HS-5 (cell line): Measurements from ENCODE around the gene RPH3AL.

Source experiments
- DNase-seq: peaks from one replicate; pipeline ENCODE4 v3.0.0-alpha.2; 2012; ENCODE audit warnings: low read depth

RPH3AL gene, protein sequence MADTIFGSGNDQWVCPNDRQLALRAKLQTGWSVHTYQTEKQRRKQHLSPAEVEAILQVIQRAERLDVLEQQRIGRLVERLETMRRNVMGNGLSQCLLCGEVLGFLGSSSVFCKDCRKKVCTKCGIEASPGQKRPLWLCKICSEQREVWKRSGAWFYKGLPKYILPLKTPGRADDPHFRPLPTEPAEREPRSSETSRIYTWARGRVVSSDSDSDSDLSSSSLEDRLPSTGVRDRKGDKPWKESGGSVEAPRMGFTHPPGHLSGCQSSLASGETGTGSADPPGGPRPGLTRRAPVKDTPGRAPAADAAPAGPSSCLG

DNA sequence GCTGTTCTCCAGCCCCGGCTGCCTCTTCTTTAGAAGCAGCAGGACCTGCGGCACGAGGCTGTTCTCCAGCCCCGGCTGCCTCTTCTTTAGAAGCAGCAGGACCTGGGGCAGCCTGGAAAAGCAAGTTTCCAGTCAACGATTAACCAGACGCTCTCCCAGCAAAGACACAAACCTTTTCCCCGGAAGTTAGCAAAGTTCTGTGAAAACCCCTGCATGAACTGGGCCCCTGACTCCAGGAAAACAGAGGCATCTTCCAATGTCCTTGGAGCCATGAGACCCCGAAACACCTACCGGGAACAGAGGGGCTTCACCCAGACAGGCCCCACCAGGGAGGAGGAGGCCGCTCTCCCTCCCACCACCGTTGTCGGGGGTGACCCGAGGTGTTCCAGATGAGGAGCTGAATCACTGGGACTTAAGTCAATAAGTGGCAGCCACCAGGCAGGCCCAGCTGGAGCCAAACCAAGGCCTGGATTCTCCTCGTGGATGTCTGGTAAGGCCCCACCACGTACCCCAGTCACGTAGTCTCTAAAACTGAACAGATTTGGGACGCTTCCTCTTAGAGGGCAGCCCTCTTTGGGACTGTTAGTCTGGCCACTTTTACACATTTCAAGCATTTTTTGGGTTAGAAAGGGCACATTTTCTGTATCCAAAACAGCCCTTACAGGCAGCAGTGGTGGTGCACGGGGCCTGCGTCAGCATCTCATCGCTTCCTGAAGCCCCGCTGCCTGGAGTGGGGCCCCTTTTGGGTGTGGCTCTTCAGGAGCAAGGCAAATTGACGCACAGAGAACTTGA is at the start of gene RPH3AL:
TSS of gene RPH3AL (minus strand) at position 387 of the 792 bp plus-strand sequence. CDS start 25,264 bp downstream, outside the sequence.
- DNase-seq, result no peak

DNA sequence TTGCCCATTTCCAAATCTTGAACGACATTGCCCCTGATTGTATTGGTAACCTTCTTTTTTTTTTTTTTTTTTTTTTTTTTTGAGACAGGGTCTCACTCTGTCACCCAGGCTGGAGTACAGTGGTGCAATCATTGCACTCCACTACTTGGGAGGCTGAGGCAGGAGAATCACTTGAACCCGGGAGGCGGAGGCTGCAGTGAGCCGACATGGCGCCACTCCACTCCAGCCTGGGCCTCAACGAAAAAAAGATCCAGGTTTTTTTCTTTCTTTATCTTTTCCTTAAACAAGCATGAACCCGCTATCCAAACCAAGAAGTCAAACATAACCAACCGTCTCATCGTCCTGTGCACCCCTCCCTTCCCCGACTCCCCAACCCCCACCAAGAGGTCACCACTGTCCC is 47.6 kb upstream of the RPH3AL start:
- DNase-seq, result no peak

DNA sequence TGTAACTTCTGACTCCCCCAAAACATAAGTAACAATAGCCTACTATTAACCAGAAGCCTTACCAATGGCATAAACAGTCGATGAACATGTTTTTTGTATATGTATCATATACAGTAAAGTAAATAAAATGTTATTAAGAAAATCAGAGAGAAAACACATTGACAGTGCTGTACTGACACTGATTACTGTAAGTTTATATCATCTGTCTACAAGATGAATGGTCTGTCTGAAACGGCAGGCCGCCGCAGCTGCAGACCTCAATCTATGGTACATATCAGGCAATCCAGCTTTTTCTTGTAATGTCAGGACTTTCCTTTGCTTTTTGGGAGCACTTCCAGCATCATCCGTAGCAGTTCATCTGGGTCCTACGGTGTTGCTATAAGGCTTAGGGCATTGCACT is 44.2 kb upstream of the RPH3AL start:
- no peak for DNase-seq

DNA sequence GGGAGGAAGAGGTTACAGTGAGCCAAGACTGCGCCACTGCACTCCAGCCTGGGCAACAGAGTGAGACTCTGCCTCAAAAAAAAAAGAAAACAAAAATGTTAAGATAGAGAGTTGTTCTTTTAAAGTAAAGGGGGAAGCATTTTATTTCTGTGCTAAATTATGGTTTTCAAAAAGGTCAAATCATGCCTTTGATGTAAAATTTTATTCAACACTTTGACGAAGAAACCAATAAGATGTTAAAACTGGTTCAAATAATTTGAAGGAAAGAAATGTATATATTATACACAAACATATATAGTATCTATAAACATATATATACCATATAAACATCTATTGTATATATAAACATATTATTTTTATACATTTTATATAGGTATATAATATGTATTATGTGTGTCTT is 43.4 kb upstream of the RPH3AL start:
- DNase-seq, result no peak

DNA sequence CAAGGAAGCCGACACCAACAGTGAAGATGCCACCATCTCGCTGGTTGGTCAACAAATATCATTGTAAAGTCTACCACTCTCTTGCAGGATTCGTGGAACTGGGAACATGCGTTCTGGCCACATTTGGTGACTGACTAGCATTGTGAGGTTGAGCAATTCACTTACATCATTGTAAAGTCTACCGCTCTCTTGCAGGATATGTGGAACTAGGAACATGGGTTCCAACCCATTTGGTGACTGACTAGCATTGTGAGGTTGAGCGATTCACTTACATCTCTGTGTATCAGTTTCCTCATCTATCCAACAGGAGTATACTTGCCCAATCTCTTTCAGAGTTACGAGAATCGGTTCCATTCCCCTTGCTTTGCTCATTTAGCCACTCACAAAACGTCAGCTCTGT is 42.6 kb upstream of the RPH3AL start:
- no peak for DNase-seq

DNA sequence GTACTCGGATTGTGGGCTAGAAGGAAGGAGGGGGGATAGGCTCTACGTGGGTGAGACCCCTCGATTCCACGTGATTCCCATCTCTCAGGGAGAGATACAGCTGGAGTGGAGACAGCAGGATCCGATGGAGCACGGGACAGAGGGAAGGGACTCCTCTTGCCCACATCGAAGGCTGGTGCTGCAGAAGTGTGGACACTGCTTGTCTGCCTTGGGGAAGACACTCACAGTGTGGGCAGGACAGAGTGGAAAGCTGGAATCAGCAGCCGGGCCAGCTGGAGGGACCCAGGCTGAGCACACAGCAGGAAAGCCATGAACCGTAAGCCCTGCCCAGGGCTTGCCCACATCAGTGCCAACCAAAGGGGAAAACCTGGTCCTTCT is 42.1 kb upstream of the RPH3AL start:
- DNase-seq, result no peak

DNA sequence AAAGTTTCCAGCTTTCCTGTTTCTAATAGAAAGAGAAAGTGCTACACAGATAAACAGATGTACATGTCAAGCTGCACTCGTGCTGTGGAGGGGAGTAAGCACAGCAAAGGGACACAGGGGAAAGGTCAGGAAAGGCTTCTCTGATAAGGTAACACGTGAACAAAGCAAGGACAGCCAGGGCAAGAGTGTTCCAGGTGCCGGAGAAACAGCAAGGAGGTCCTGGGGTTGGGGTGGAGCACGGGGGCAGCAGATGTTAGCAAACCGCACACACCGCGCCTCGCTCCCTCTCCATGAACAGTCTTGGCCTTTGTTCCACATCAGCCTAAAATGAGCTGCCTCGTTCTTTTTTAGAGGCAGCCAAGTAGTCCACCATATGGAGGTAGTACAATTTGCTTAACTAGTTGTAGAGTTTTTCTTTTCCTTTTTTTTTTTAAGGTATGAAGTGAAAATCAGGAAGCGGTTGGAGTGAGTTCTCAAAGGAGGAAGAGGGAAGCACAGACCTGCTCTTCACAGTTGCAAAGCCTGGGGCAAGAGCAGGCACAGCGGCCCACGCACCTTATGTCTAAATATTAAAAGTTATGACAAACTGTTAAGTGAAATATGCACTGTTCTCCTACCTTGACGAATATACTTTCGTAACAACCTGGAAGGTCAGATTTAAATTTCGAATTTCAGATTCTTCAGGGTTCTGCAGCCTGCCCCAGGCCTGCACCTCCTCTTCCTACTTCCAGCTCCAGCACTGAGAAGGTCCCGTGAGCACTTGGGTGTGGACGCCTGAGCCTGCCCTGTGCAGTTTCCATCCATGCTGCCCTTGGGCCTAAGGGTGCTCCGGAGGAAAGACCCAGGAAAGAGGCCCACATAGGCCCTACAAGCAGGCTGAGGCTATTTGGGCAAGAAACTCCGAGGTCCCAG is 41.5 kb upstream of the RPH3AL start:
- no peak for DNase-seq

DNA sequence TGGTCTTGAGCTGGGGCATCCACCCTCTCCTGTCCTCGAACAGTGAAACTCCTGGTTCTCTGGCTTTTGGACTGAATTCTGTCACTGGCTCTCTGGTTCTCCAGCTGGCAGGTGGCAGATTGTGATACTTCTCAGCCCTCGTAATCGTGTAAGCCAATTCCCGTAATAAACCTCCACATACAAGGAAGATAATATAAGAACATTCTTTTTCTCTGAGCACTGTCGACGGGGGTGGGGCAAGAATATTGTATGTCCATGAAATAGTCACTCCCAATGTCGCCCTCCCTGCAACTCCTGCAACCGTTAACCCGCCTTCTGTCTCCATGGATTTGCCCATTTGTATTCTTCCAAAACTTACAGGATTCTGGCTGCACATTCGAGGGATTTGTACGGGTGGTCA is 39.2 kb upstream of the RPH3AL start:
- DNase-seq, result no peak

DNA sequence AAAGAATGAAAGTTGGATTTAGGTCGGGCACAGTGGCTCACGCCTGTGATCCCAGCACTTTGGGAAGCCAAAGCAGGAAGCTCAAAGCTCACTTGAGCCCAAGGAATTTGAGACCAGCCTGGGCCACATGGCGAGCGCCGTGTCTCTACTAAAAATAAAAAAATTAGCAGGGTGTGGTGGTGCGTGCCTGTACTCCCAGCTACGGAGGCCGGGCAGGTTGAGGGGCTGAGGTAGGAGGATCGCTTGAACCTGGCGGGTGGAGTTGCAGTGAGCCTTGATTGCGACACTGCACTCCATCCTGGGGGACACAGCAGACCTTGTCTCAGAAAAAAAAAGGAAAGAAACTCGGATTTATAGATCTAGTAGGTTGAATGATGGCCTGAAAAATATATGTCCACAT is 37.4 kb upstream of the RPH3AL start:
- DNase-seq, result no peak

DNA sequence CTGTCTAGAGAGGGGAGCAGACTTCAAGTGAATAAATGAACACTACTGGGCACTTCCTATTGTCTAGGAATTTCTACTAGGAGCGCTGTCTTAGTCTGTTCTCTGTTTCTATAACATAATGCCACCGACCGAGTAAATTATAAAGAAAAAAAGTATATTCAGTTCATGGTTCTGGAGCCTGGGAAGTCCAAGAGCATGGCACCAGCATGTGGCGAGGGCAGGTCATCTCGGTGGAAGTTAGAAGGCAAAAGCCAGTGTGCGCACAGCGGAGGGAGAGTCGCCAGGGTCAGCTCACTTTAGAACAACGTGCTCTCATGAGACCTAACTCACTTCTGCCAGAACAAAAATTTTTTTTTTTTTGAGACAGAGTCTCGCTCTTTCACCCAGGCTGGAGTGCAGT is 35.5 kb upstream of the RPH3AL start:
- DNase-seq, result no peak

DNA sequence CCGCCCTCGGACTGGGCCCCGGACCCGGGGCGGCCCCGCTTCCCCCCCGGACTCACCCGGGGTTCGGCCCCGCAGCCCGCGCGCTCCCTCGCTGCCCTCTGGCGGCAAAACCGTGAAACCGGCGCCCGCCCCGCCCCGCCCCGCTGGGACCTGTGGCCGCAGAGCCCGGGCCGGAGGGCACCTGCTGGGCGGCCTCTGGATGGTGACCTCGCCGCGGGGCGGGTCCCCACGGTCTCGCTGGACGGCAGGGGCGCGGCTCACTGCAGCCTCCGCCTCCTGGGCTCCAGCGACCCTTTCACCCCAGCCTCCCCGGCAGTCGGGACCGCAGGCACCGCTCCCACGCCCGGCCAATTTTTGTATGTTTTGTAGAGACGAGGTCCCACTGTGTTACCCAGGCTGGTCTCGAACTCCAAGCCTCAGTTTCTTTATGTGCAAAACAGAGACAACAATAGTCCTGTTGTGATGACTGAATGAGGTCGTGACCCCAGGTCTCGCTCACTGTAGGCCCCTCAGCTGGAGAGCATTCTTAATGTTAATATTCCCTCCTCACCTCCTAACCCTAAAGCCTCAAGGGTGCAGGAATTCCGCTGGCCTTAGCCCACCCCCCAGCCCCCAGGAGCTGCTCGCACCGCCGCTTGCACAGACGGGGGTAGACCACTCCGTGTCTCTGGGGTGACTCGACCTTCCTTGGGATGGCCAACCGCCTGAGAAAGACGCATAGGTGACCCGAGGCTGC is 33.7 kb upstream of the RPH3AL start:
- DNase-seq, result no peak

DNA sequence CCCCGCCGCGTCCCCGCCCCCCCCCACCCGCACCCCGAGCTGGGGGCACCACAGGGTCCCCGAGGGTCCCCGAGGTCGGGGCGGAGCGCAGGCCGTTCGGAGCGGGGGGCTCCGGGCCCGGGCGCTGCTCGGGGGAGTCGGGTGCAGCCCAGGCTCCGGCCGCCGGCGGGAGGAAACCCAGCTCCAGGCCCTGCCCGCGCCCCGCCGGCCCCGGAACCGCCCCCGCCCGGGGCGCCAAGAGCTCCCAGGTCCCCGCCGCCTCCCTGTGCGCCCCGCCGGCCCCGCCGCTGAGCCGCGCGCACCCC is 33.2 kb upstream of the RPH3AL start:
- no peak for DNase-seq

DNA sequence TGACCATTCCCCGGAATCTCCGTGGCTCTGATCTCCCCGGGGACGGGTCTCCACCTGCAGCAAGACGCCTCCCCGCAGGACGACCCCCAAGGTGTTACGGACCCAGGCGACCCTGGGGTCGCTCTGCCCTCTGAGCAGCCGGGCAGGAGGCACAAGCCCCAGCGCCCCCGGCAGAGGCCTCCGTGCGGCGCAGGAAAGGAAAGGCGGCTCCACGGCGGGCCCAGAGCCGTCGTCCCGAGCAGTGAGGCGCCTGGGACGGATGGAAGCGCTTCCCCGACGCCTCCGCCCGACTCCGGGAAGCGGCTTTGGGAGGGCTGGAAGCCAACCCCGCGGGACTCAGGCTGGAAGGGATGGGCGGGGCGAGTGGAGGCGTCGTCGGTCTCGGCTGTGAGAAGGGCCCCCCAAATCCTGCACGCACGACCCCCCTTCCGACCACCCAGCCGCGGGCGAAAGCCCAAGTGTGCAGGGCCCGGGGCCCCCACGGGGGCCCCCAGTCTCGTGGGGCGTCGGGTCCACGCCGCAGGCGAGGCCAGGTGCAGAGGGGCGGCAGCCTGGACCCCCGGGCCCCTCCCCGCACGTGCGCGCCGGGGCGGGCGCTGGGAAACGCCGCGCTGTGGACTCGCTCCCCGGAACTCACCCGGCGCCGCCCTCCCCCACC is 32.7 kb upstream of the RPH3AL start:
- DNase-seq, result no peak

DNA sequence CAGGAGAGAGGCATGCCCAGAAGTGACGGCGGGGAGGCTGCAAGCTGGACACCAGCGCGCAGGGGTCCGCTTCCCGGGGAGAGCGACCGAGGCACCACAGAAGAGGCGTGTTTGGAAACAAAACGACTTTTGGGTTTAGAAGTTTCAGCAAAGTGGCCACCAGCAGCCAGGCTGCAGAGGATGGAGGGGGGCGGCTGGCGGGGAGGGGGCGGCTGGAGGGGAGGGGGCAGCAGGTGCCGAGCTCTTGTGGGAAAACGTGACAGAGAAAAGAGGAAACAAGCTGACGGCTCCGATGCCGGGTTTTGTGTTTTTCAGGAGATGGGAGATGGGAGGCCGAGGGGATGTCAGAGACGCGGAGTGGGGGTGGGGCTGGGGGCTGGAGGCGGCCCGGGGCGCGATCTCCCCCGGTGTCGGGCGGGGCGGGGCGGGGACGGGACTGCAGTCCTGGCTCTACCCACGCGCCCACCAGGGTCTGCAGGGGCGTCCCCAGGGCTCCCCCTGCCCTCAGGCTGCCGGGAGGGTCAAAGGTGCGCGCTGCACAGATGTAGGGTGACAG is 32.1 kb upstream of the RPH3AL start:
- DNase-seq, result no peak

DNA sequence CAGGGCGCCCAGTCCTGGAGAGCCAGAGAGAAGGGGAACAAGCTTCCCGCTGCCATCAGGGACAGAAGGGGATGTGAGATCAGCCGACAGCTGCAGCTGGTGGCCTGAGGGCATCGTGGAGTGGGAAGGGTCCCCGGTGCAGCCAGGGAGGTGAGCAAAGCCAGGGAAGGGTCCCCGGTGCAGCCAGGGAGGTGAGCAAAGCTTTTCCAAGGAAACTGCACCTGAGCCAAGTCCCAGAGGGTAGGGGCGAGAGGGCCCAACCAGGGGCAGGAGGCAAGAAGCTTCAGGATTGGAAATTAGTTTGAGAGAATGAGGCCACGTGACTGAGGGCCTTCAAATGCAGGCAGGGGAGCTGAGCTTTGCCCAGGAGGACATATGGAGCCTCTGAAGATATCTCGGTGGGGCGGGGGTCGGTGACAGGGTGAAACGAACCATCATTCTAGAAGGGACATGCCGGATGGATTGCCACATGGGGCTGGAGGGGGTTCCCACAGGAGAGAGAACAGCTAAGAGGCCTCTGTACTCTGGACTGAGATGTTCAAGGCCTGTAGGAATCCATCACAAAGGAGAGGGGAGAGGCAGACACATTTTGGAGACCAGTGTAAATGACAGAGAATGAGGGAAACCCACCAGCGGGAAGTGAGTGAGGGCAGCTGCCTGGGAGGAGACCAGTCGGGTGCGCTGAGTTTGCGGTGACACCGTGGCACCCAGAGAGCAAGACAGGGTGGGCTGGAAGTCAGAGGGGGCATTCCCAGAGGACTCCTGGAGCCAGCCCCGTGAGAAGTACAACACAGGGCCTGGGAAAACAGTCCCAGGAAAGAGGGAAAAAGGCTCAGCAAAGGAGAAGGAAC is 31.4 kb upstream of the RPH3AL start:
- no peak for DNase-seq

DNA sequence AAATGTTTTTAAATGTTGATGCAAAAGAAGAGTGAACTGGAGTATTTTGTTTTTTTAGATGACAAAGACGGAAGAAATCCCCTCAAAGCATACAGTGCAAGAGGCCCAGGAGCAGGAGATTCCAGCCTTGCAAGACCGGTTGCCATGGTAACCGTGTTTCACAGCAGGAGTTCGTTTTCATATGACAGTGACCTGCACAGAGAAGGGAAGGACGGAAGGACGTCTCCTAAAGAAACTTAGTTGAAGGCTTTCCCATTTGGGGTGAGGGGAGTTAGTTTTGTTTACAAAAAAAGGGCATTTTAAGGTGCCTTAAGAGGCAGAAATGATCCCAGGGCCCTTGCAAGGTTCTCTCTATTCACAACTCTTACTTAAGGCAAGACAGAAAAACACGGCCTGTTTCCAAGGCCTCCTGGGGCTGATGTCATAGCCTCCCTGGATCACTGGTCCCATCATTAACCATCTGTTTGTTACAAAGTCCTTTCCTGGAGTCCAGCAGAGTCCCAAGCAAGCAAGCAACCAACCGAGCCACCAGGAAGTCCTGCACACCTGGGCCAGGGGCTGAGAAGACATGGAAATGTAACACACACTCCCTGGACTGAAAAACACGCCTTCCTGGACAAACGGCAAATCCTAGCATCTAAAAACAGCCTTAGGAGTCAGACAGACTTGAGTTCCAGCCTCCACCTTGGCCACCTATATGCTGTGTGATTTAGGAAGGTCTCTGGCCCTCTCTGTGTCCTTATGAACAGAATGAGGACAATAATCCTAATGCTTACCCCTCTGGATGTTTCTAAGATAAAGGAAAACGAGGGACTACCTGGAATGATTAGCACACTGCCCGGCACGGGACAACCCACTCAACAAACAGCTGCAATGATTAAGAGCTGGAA is 30.3 kb upstream of the RPH3AL start:
- no peak for DNase-seq

DNA sequence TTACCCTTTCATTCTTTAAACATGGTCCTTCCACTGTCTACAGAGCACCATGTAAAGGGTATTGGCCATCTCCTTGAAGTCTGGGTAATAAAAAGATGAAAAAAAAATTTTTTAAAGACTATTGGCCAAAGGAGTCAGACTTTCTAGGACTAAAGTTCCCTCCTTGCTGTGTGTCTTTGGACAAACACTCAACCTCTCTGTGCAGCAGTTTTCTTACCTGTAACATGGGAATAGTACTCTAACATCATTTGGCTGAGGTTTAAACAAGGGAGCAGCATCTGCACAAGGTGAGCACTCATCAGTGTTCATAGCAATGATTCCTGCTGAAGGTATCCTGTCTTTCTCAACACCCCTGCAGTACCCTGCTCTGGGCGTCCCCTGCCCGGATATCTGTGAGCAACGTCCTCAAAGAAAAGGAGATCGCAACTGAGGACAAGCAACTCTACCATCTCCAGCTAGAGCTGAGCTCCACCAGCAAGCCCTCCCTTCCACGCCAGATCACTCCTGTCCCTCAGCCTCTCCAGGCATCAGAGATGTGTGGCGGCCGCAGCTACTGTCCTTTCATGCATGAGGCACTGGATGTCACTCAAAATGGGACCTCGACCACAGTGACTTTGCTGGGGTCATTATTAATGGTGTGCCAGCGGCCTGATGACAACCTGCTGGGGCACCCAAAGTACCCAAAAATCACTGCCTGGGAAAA is 29.5 kb upstream of the RPH3AL start:
- DNase-seq, result no peak

DNA sequence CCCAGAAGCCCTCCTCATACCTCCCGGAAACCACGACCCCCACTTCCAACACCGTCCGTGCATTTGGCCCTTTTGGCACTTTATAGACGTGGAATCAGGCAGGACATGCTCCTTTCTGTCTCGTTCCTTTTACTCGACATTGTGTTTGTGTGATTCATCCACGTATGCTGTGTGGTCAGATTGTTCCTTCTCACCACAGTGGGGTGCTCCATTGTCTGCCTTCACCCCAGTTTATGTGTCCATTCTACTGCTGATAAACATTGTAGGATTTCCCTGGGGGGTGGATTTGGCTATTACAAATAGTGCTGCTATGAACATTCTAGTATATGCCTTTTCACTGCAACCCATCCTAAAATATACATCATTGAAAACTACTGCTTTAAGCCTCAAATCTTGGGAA is 28.9 kb upstream of the RPH3AL start:
- DNase-seq, result no peak
